ENCODE results near the gene NDUFA8. TPM values are rescaled to one million over a fixed set of nuclear protein-coding genes. Genes with fewer than 3 reads are reported as not detected.

NDUFA8 gene
- polyA plus RNA-seq, 2 donors, result 66.1 to 82.7 TPM

GRCh38 chr9:122186777-122187470 is 27.3 kb upstream of the NDUFA8 start:
- H3K27me3 ChIP-seq (ENCODE audit: control insufficient read depth in 1 of 2, insufficient read depth in 2 of 2, low read length in 2 of 2), result no peaks in the 10 kb centered on the region
- no peaks in the 10 kb centered on the region for H3K36me3 ChIP-seq (ENCODE audit: control insufficient read depth in 2 of 2, insufficient read depth in 2 of 2, low read length in 1 of 2)
- H3K4me1 ChIP-seq (ENCODE audit: control insufficient read depth in 2 of 2, insufficient read depth in 2 of 2, low read length in 1 of 2), result peaks cover 0 to 7% of the 10 kb centered on the region in 2 donors
- no peaks in the 10 kb centered on the region for H3K9me3 ChIP-seq (ENCODE audit: control insufficient read depth in 2 of 2, insufficient read depth in 1 of 2, low read depth in 1 of 2, low read length in 1 of 2)
- whole genome bisulfite sequencing, 2 donors, result 86 to 95% methylated on average over 8 of the region's 8 CpGs
- H3K27ac ChIP-seq (ENCODE audit: low read depth in 2 of 2, low read length in 1 of 2), result no peak overlapping the region
- no peak overlapping the region for H3K4me3 ChIP-seq (ENCODE audit: low read depth in 1 of 2, low read length in 2 of 2)

DNA sequence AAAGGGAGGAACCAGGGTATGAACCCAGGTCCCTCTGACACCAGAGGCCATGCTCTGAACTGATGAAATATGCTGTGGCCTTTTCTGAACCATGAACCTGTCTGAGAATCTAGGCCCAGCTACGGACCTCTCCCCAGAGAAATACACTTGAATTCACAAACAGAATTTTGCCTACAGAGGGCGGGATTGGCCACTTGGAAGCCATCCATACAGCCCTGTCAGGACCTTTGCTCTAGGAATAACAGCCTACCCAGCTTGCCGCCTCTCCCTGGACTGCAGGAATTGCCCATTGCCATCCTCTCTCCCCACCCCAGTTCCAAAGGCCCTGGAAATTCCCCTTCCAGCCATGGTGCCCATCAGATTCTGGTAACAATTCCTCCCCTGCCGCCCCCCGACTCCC is 26.7 kb upstream of the NDUFA8 start:
- no peaks in the 10 kb centered on the region for H3K27me3 ChIP-seq (ENCODE audit: control insufficient read depth in 1 of 2, insufficient read depth in 2 of 2, low read length in 2 of 2)
- peaks cover 0 to 7% of the 10 kb centered on the region in 2 donors for H3K4me1 ChIP-seq (ENCODE audit: control insufficient read depth in 2 of 2, insufficient read depth in 2 of 2, low read length in 1 of 2)
- no peak overlapping the region for H3K27ac ChIP-seq (ENCODE audit: low read depth in 2 of 2, low read length in 1 of 2)
- no peaks in the 10 kb centered on the region for H3K9me3 ChIP-seq (ENCODE audit: control insufficient read depth in 2 of 2, insufficient read depth in 1 of 2, low read depth in 1 of 2, low read length in 1 of 2)
- no peak overlapping the region for H3K4me3 ChIP-seq (ENCODE audit: low read depth in 1 of 2, low read length in 2 of 2)
- no peaks in the 10 kb centered on the region for H3K36me3 ChIP-seq (ENCODE audit: control insufficient read depth in 2 of 2, insufficient read depth in 2 of 2, low read length in 1 of 2)
- WGBS, 2 donors, result 69 to 81% methylated on average over 5 of the region's 5 CpGs

DNA sequence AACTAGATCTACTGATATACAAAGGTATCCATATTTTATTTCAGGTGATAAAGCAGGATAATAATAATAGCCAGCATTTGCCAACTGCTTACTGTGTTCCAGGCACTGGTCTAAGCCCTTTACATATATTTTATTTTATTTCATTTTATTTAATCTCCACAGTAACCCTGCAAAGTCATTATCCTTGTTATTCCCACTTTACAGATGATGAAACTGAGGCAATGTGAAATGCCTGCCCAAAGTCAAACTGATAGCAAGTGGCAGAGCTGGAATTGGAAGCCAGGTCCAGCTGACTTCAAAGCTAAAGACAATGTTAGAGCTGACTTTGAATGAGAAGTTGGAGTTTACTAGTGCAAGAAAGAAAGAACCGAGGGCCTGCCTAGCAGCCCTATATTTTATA is 25.0 kb upstream of the NDUFA8 start:
- H3K9me3 ChIP-seq (ENCODE audit: control insufficient read depth in 2 of 2, insufficient read depth in 1 of 2, low read depth in 1 of 2, low read length in 1 of 2), result no peaks in the 10 kb centered on the region

DNA sequence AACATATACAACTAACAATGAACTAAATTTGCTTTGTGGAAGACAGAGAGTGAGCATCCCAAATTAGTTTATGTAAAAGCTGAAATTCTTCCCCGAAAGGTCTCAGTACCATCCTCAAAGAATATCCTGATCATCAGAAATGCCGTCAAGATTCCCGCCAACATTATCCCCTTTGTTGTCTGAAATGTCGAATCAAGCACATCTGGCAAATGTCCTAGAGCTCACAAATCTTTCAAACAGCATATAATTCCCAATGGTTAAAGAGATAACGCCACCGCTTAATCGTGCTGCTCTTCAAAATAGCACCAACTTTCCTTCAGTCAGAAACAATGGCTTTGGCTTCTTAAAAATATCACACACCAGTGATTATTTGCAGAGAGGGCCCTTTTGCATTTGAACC is 23.9 kb upstream of the NDUFA8 start:
- H3K27me3 ChIP-seq (ENCODE audit: control insufficient read depth in 1 of 2, insufficient read depth in 2 of 2, low read length in 2 of 2), result no peaks in the 10 kb centered on the region
- H3K4me3 ChIP-seq (ENCODE audit: low read depth in 1 of 2, low read length in 2 of 2), result no peak overlapping the region
- H3K4me1 ChIP-seq (ENCODE audit: control insufficient read depth in 2 of 2, insufficient read depth in 2 of 2, low read length in 1 of 2), result no peaks in the 10 kb centered on the region
- 70 to 79% methylated on average over 7 of the region's 7 CpGs for WGBS, 2 donors
- no peaks in the 10 kb centered on the region for H3K9me3 ChIP-seq (ENCODE audit: control insufficient read depth in 2 of 2, insufficient read depth in 1 of 2, low read depth in 1 of 2, low read length in 1 of 2)
- H3K27ac ChIP-seq (ENCODE audit: low read depth in 2 of 2, low read length in 1 of 2), result no peak overlapping the region
- H3K36me3 ChIP-seq (ENCODE audit: control insufficient read depth in 2 of 2, insufficient read depth in 2 of 2, low read length in 1 of 2), result no peaks in the 10 kb centered on the region

More for the DNA sequence above, 25.0 kb upstream of the NDUFA8 start:
- WGBS, 2 donors, result 83 to 87% methylated on average over 1 of the region's 1 CpG
- Histone ChIP-seq H3K27me3 (ENCODE audit: control insufficient read depth in 1 of 2, insufficient read depth in 2 of 2, low read length in 2 of 2) (no peaks in the 10 kb centered on the region), H3K27ac (ENCODE audit: low read depth in 2 of 2, low read length in 1 of 2) (no peak overlapping the region), H3K36me3 (ENCODE audit: control insufficient read depth in 2 of 2, insufficient read depth in 2 of 2, low read length in 1 of 2) (no peaks in the 10 kb centered on the region), H3K4me1 (ENCODE audit: control insufficient read depth in 2 of 2, insufficient read depth in 2 of 2, low read length in 1 of 2) (no peaks in the 10 kb centered on the region), H3K4me3 (ENCODE audit: low read depth in 1 of 2, low read length in 2 of 2) (no peak overlapping the region)

DNA sequence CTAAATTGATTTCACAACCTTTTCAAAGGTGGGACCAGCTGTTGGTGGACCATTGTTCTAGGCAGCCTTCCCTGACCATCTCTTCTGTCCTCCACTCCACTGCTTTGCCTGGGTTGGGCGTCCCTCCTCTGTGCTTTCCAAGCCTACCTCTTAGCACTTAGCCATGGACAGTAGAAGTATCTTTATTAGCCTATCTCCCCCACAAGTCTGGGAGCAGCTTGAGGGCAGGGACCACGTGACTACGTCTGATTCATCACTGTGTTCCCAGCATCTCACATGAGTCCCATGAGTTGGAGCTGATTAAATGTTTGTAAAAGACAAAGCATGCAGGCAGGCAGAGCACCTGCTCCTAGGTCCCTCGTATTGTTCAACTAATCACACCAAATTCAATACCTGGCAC is 21.1 kb upstream of the NDUFA8 start:
- WGBS, 2 donors, result 43 to 57% methylated on average over 4 of the region's 4 CpGs
- H3K27me3 ChIP-seq (ENCODE audit: control insufficient read depth in 1 of 2, insufficient read depth in 2 of 2, low read length in 2 of 2), result no peaks in the 10 kb centered on the region
- H3K9me3 ChIP-seq (ENCODE audit: control insufficient read depth in 2 of 2, insufficient read depth in 1 of 2, low read depth in 1 of 2, low read length in 1 of 2), result no peaks in the 10 kb centered on the region
- no peaks in the 10 kb centered on the region for H3K4me1 ChIP-seq (ENCODE audit: control insufficient read depth in 2 of 2, insufficient read depth in 2 of 2, low read length in 1 of 2)
- H3K4me3 ChIP-seq (ENCODE audit: low read depth in 1 of 2, low read length in 2 of 2), result no peak overlapping the region
- no peak overlapping the region for H3K27ac ChIP-seq (ENCODE audit: low read depth in 2 of 2, low read length in 1 of 2)
- no peaks in the 10 kb centered on the region for H3K36me3 ChIP-seq (ENCODE audit: control insufficient read depth in 2 of 2, insufficient read depth in 2 of 2, low read length in 1 of 2)

DNA sequence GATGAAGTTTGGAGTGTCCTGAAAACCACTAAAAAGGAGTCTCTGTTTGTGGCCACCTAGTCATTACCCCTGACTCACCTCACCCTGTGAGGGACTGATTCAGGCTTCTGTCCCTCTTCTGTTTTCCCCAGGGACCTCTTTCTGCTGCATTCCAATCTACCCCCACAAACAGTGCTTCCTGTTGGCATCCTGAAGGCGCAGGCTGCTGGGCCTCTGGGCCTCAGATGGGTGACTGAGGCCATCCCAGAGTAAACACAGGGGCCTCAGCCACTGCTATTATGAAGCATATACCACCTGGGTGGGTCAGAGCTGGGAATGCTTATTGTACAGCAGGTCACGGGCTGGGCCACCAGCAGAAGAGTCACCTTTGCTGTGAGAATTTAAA is 20.1 kb upstream of the NDUFA8 start:
- no peaks in the 10 kb centered on the region for H3K36me3 ChIP-seq (ENCODE audit: control insufficient read depth in 2 of 2, insufficient read depth in 2 of 2, low read length in 1 of 2)
- no peaks in the 10 kb centered on the region for H3K4me1 ChIP-seq (ENCODE audit: control insufficient read depth in 2 of 2, insufficient read depth in 2 of 2, low read length in 1 of 2)
- 75 to 83% methylated on average over 2 of the region's 2 CpGs for WGBS, 2 donors
- no peaks in the 10 kb centered on the region for H3K27me3 ChIP-seq (ENCODE audit: control insufficient read depth in 1 of 2, insufficient read depth in 2 of 2, low read length in 2 of 2)
- no peak overlapping the region for H3K4me3 ChIP-seq (ENCODE audit: low read depth in 1 of 2, low read length in 2 of 2)
- H3K27ac ChIP-seq (ENCODE audit: low read depth in 2 of 2, low read length in 1 of 2), result no peak overlapping the region
- no peaks in the 10 kb centered on the region for H3K9me3 ChIP-seq (ENCODE audit: control insufficient read depth in 2 of 2, insufficient read depth in 1 of 2, low read depth in 1 of 2, low read length in 1 of 2)

- H3K36me3 ChIP-seq (ENCODE audit: control insufficient read depth in 2 of 2, insufficient read depth in 2 of 2, low read length in 1 of 2), result no peaks in the 10 kb centered on the region
- no peaks in the 10 kb centered on the region for H3K9me3 ChIP-seq (ENCODE audit: control insufficient read depth in 2 of 2, insufficient read depth in 1 of 2, low read depth in 1 of 2, low read length in 1 of 2)
- no peak overlapping the region for H3K27ac ChIP-seq (ENCODE audit: low read depth in 2 of 2, low read length in 1 of 2)
- 72 to 83% methylated on average over 5 of the region's 5 CpGs for WGBS, 2 donors
- H3K4me3 ChIP-seq (ENCODE audit: low read depth in 1 of 2, low read length in 2 of 2), result no peak overlapping the region
- H3K4me1 ChIP-seq (ENCODE audit: control insufficient read depth in 2 of 2, insufficient read depth in 2 of 2, low read length in 1 of 2), result no peaks in the 10 kb centered on the region
- H3K27me3 ChIP-seq (ENCODE audit: control insufficient read depth in 1 of 2, insufficient read depth in 2 of 2, low read length in 2 of 2), result no peaks in the 10 kb centered on the region
Measured at GRCh38 chr9:122179054-122179689, 19.6 kb upstream of the NDUFA8 start.

- H3K4me3 ChIP-seq (ENCODE audit: low read depth in 1 of 2, low read length in 2 of 2), result no peak overlapping the region
- no peaks in the 10 kb centered on the region for H3K4me1 ChIP-seq (ENCODE audit: control insufficient read depth in 2 of 2, insufficient read depth in 2 of 2, low read length in 1 of 2)
- H3K27me3 ChIP-seq (ENCODE audit: control insufficient read depth in 1 of 2, insufficient read depth in 2 of 2, low read length in 2 of 2), result no peaks in the 10 kb centered on the region
- H3K9me3 ChIP-seq (ENCODE audit: control insufficient read depth in 2 of 2, insufficient read depth in 1 of 2, low read depth in 1 of 2, low read length in 1 of 2), result no peaks in the 10 kb centered on the region
- H3K36me3 ChIP-seq (ENCODE audit: control insufficient read depth in 2 of 2, insufficient read depth in 2 of 2, low read length in 1 of 2), result no peaks in the 10 kb centered on the region
- 83 to 86% methylated on average over 2 of the region's 2 CpGs for WGBS, 2 donors
- H3K27ac ChIP-seq (ENCODE audit: low read depth in 2 of 2, low read length in 1 of 2), result no peak overlapping the region
Measured at GRCh38 chr9:122176916-122177315, 17.3 kb upstream of the NDUFA8 start.

GRCh38 chr9:122173670-122174069 is 14.1 kb upstream of the NDUFA8 start:
- H3K9me3 ChIP-seq (ENCODE audit: control insufficient read depth in 2 of 2, insufficient read depth in 1 of 2, low read depth in 1 of 2, low read length in 1 of 2), result no peaks in the 10 kb centered on the region
- no peak overlapping the region for H3K27ac ChIP-seq (ENCODE audit: low read depth in 2 of 2, low read length in 1 of 2)
- no peaks in the 10 kb centered on the region for H3K27me3 ChIP-seq (ENCODE audit: control insufficient read depth in 1 of 2, insufficient read depth in 2 of 2, low read length in 2 of 2)
- no peaks in the 10 kb centered on the region for H3K36me3 ChIP-seq (ENCODE audit: control insufficient read depth in 2 of 2, insufficient read depth in 2 of 2, low read length in 1 of 2)
- H3K4me3 ChIP-seq (ENCODE audit: low read depth in 1 of 2, low read length in 2 of 2), result no peak overlapping the region
- H3K4me1 ChIP-seq (ENCODE audit: control insufficient read depth in 2 of 2, insufficient read depth in 2 of 2, low read length in 1 of 2), result no peaks in the 10 kb centered on the region
- 78 to 79% methylated on average over 3 of the region's 3 CpGs for WGBS, 2 donors

DNA sequence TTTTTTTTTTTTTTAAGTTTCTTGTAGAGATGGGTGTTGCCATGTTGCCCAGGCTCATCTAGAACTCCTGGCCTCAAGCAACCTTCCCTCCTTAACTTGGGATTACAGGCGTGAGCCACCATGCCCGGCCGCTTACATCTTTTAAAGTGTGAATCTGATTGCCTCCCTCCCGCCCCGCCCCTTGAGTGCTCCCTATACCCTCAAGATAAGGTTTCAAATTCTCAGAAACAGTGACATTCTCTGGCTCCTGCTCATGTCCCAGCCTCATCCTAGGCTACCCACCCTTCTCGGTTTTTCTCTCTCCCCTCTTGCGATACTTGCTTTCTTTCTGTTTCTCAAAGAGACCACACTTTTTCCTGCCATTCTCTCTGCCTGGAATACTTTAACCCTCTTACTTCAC is 12.6 kb upstream of the NDUFA8 start:
- H3K36me3 ChIP-seq (ENCODE audit: control insufficient read depth in 2 of 2, insufficient read depth in 2 of 2, low read length in 1 of 2), result no peaks in the 10 kb centered on the region
- H3K4me3 ChIP-seq (ENCODE audit: low read depth in 1 of 2, low read length in 2 of 2), result no peak overlapping the region
- H3K27ac ChIP-seq (ENCODE audit: low read depth in 2 of 2, low read length in 1 of 2), result no peak overlapping the region
- no peaks in the 10 kb centered on the region for H3K9me3 ChIP-seq (ENCODE audit: control insufficient read depth in 2 of 2, insufficient read depth in 1 of 2, low read depth in 1 of 2, low read length in 1 of 2)
- no peaks in the 10 kb centered on the region for H3K4me1 ChIP-seq (ENCODE audit: control insufficient read depth in 2 of 2, insufficient read depth in 2 of 2, low read length in 1 of 2)
- no peaks in the 10 kb centered on the region for H3K27me3 ChIP-seq (ENCODE audit: control insufficient read depth in 1 of 2, insufficient read depth in 2 of 2, low read length in 2 of 2)
- 84 to 89% methylated on average over 7 of the region's 7 CpGs for WGBS, 2 donors

All from esophagus (tissue), 2 donors.